Measurements from ENCODE around the gene TEX11.
"Not testable (repeated sequence)": the region's sequence is repeated elsewhere in the genome, so short reads cannot be mapped to it uniquely, and the experiment has no call there.

- TF ChIP-seq, protein P1, sequence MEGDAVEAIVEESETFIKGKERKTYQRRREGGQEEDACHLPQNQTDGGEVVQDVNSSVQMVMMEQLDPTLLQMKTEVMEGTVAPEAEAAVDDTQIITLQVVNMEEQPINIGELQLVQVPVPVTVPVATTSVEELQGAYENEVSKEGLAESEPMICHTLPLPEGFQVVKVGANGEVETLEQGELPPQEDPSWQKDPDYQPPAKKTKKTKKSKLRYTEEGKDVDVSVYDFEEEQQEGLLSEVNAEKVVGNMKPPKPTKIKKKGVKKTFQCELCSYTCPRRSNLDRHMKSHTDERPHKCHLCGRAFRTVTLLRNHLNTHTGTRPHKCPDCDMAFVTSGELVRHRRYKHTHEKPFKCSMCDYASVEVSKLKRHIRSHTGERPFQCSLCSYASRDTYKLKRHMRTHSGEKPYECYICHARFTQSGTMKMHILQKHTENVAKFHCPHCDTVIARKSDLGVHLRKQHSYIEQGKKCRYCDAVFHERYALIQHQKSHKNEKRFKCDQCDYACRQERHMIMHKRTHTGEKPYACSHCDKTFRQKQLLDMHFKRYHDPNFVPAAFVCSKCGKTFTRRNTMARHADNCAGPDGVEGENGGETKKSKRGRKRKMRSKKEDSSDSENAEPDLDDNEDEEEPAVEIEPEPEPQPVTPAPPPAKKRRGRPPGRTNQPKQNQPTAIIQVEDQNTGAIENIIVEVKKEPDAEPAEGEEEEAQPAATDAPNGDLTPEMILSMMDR (conservative IDR thresholded peaks at IDR 0.05; ENCODE audit: low read depth, low read length), result not testable (repeated sequence)
- TF ChIP-seq EZH2 (IDR thresholded peaks at IDR 0.05; ENCODE audit: borderline replicate concordance, low read depth, low read length, poor library complexity, severe bottlenecking), result not testable (repeated sequence)
Measured at GRCh38 chrX:70587158-70587557, 321.4 kb downstream of the TEX11 start.
